ENCODE results near the gene NLGN1. TPM values are rescaled to one million over a fixed set of nuclear protein-coding genes. Genes with fewer than 3 reads are reported as not detected.

Gene NLGN1
- total and polyA plus RNA-seq, 2 of the 8 experiments (the other 6 are each of a cell fraction or from before 2014, with no cell fraction given), result 7.8 to 14.8 TPM

- Histone ChIP-seq H2AFZ (ENCODE audit: low read length) (no peak overlapping the region), H4K5ac (ENCODE audit: insufficient read length, low read depth, low read length) (no peak overlapping the region), H3K9ac (replicated peaks in 1 of 4; ENCODE audit: extremely low read depth in 1 of 4, low read depth in 3 of 4, low read length in 3 of 4) (no peak overlapping the region), H2BK15ac (ENCODE audit: low read length) (no peak overlapping the region), H3K23me2 (ENCODE audit: low read depth, low read length) (no peaks in the 10 kb centered on the region; the same call in 1 of the 2 replicates), H3K79me1 (ENCODE audit: low read depth, low read length) (no peaks in the 10 kb centered on the region), H2BK5ac (ENCODE audit: low read depth, low read length) (no peak overlapping the region; the same call in 1 of the 2 replicates), H3K27me3 (replicated peaks in 1 of 4; ENCODE audit: control insufficient read depth in 3 of 4, extremely low read depth in 1 of 4, insufficient read depth in 3 of 4, low read length in 3 of 4) (no peaks in the 10 kb centered on the region), H3K23ac (ENCODE audit: insufficient read length) (no peak overlapping the region), H3K4me2 (ENCODE audit: insufficient read depth in 1 of 2, low read depth in 2 of 2, low read length in 2 of 2) (no peak overlapping the region), H3K36me3 (ENCODE audit: control insufficient read depth in 2 of 4, insufficient read depth in 4 of 4, low read length in 3 of 4) (no peaks in the 10 kb centered on the region), H3K4me1 (replicated peaks in 1 of 4; ENCODE audit: control insufficient read depth in 3 of 4, insufficient read depth in 4 of 4, low read length in 3 of 4) (peaks cover 0 to 5% (median 0%) of the 10 kb centered on the region in 4 experiments; a peak in 1 of 7 replicates), H3K4me3 (ENCODE audit: extremely low read depth in 1 of 4, insufficient read depth in 2 of 4, low read depth in 3 of 4, low read length in 4 of 4) (no peak overlapping the region), H2BK120ac (replicated peaks; ENCODE audit: low read depth, low read length) (no peak overlapping the region), H3K79me2 (ENCODE audit: control insufficient read depth in 1 of 2, insufficient read depth in 2 of 2, low read length in 2 of 2) (no peaks in the 10 kb centered on the region), H3K9me3 (ENCODE audit: insufficient read depth in 2 of 2, low read depth in 1 of 2, low read length in 1 of 2) (peaks cover 5 to 7% of the 10 kb centered on the region in 2 experiments; a peak in 2 of 4 replicates), H3K56ac (replicated peaks; ENCODE audit: insufficient read length, low read depth, low read length) (no peak overlapping the region), H4K20me1 (replicated peaks in 1 of 2; ENCODE audit: control insufficient read depth in 1 of 2, insufficient read depth in 2 of 2, low read length in 2 of 2) (no peaks in the 10 kb centered on the region), H2BK12ac (ENCODE audit: low read depth, low read length) (no peak overlapping the region), H3K4ac (replicated peaks; ENCODE audit: insufficient read length, low read depth, low read length) (no peak overlapping the region), H3K14ac (ENCODE audit: insufficient read length) (no peak overlapping the region), H4K91ac (replicated peaks; ENCODE audit: insufficient read length, low read length) (no peak overlapping the region), H2AK5ac (ENCODE audit: low read depth, low read length) (no peak overlapping the region), H3K27ac (ENCODE audit: low read depth, low read length) (no peak overlapping the region), H3K18ac (ENCODE audit: extremely low read depth, low read length) (no peak overlapping the region), H2BK20ac (ENCODE audit: low read length) (no peak overlapping the region), H4K8ac (ENCODE audit: extremely low read depth, insufficient read depth, low read length) (no peak overlapping the region)
- DNase-seq (ENCODE audit: low read depth in 1 of 2, low spot score in 2 of 2), result no peak
- FAIRE-seq, result no peak
- WGBS, 2 experiments (ENCODE audit: extremely low coverage in 1 of 2, insufficient coverage in 1 of 2, insufficient read length in 1 of 2, insufficient replicate concordance in 2 of 2, low coverage in 1 of 2, low lambda C conversion rate in 2 of 2, missing lambda C conversion rate in 1 of 2), result 75% methylated on average over 3 of the region's 3 CpGs; no CpG with 5 or more reads in 1 of the 2 experiments
- TF ChIP-seq TEAD4 (IDR thresholded peaks at IDR 0.05; ENCODE audit: low read depth, low read length) (no peak), EZH2 (IDR thresholded peaks at IDR 0.05; ENCODE audit: low read depth, low read length, severe bottlenecking) (no peak), GTF2F1 (IDR thresholded peaks at IDR 0.05; ENCODE audit: borderline replicate concordance, low read depth, low read length) (no peak), BACH1 (IDR thresholded peaks at IDR 0.05; ENCODE audit: low read length) (no peak), SIRT6 (IDR thresholded peaks at IDR 0.05; ENCODE audit: low read length) (no peak), CHD2 (IDR thresholded peaks at IDR 0.05; ENCODE audit: low read length) (no peak), ZNF274 (IDR thresholded peaks at IDR 0.05; ENCODE audit: borderline replicate concordance, extremely low read depth, low read length) (no peak), CTCF (IDR thresholded peaks at IDR 0.05; ENCODE audit: control extremely low read depth in 1 of 3, insufficient read depth in 1 of 3, low read depth in 1 of 3, low read length in 3 of 3) (no peak)
- POLR2A ChIA-PET (ENCODE audit: partially characterized antibody), result no interaction called here
- CTCF ChIA-PET (ENCODE audit: partially characterized antibody), result interaction anchor here (0.7 kb wide), 1 partner anchor 32 kb away, joined by 3 read pairs; no protein-coding TSS in a partner anchor
These were observed 445.5 kb downstream of the NLGN1 start for GRCh38 chr3:173843060-173843459.
